Measurements from ENCODE around the gene SRSF7. TPM values are rescaled to one million over a fixed set of nuclear protein-coding genes. Genes with fewer than 3 reads are reported as not detected.
"Not testable (repeated sequence)": the region's sequence is repeated elsewhere in the genome, so short reads cannot be mapped to it uniquely, and the experiment has no call there.

The SRSF7 gene
- total and polyA plus RNA-seq, 9 of the 15 experiments (the other 6 are each of a cell fraction or from before 2014, with no cell fraction given), result 219 to 726 (median 375) TPM

DNA sequence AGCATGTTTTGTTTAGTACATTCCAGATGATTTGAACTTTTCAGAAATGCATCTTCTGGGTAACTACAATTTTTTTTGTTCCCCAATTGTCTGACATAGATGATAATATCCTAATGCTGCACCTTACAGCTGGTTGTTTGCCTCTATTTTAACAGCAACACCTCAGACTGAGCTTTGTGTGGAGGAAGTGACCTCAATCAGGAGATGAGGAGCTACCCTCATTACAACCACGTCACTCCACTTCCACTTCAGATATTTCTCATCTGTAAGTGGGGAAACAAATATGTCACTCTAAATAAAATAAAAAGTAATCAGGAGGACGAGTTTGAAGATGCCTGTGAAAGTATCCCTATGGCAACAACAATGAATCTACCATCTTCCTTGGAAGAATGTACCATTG lies 12.1 kb upstream of the SRSF7 start:
- WGBS (ENCODE audit: insufficient coverage, low coverage, missing lambda C conversion rate), result 26% methylated on average over 2 of the region's 2 CpGs
- H3K36me3 ChIP-seq (ENCODE audit: control insufficient read depth, insufficient read depth, low read length), result no peaks in the 10 kb centered on the region
- ATAC-seq (no peak), DNase-seq (ENCODE audit: extremely low read depth in 1 of 4, low spot score in 3 of 4) (no peak), FAIRE-seq (no peak)
- H3K9me3 ChIP-seq (replicated peaks; ENCODE audit: control insufficient read depth, insufficient read depth, low read depth, low read length), result no peaks in the 10 kb centered on the region
- no peak overlapping the region for H3K27ac ChIP-seq (ENCODE audit: extremely low read depth, low read depth, low read length)
- no peaks in the 10 kb centered on the region; a peak in 1 of 5 replicates for H3K4me1 ChIP-seq (replicated peaks in 1 of 2; ENCODE audit: control insufficient read depth in 2 of 2, insufficient read depth in 2 of 2, low read length in 2 of 2)
- H3K4me3 ChIP-seq, result no peak overlapping the region
- H3K79me2 ChIP-seq (ENCODE audit: control insufficient read depth, insufficient read depth, low read length), result no peaks in the 10 kb centered on the region
- no peak overlapping the region for H2AFZ ChIP-seq (ENCODE audit: low read depth, low read length)
- H3K9ac ChIP-seq (ENCODE audit: insufficient read depth in 1 of 2, low read depth in 2 of 2, low read length in 2 of 2), result no peak overlapping the region
- intact Hi-C loops (cut with micrococcal nuclease), result no loop called here
- BruUV-seq (replicated peaks), result no TSS peak
- H3K4me2 ChIP-seq (ENCODE audit: insufficient read depth, low read length), result no peak overlapping the region
- TF ChIP-seq HLTF (IDR thresholded peaks at IDR 0.05), result no peak
- TF ChIP-seq NCOA6 (IDR thresholded peaks at IDR 0.05), result no peak
- no peak for TF ChIP-seq CBX1 (IDR thresholded peaks at IDR 0.05; ENCODE audit: low read depth)
- no peak for TF ChIP-seq FOS (IDR thresholded peaks at IDR 0.05; ENCODE audit: extremely low read depth, insufficient read length)
- TF ChIP-seq, protein P1, sequence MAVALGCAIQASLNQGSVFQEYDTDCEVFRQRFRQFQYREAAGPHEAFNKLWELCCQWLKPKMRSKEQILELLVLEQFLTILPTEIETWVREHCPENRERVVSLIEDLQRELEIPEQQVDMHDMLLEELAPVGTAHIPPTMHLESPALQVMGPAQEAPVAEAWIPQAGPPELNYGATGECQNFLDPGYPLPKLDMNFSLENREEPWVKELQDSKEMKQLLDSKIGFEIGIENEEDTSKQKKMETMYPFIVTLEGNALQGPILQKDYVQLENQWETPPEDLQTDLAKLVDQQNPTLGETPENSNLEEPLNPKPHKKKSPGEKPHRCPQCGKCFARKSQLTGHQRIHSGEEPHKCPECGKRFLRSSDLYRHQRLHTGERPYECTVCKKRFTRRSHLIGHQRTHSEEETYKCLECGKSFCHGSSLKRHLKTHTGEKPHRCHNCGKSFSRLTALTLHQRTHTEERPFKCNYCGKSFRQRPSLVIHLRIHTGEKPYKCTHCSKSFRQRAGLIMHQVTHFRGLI (CRISPR knock-in tag; IDR thresholded peaks at IDR 0.05), result no peak
- no peak for TF ChIP-seq POLR2H (tag; IDR thresholded peaks at IDR 0.05; ENCODE audit: low read depth)
- TF ChIP-seq ZNF140 (CRISPR knock-in tag; IDR thresholded peaks at IDR 0.05), result no peak
- TF ChIP-seq, protein P2, sequence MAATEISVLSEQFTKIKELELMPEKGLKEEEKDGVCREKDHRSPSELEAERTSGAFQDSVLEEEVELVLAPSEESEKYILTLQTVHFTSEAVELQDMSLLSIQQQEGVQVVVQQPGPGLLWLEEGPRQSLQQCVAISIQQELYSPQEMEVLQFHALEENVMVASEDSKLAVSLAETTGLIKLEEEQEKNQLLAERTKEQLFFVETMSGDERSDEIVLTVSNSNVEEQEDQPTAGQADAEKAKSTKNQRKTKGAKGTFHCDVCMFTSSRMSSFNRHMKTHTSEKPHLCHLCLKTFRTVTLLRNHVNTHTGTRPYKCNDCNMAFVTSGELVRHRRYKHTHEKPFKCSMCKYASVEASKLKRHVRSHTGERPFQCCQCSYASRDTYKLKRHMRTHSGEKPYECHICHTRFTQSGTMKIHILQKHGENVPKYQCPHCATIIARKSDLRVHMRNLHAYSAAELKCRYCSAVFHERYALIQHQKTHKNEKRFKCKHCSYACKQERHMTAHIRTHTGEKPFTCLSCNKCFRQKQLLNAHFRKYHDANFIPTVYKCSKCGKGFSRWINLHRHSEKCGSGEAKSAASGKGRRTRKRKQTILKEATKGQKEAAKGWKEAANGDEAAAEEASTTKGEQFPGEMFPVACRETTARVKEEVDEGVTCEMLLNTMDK (IDR thresholded peaks at IDR 0.05; ENCODE audit: borderline replicate concordance, insufficient read depth, low read depth, low read length, poor library complexity, severe bottlenecking), result no peak
- in situ Hi-C loops (cut with MboI), result no loop called here
- H3K9me1 ChIP-seq (ENCODE audit: control insufficient read depth, insufficient read depth, low read length), result no peaks in the 10 kb centered on the region
- H4K20me1 ChIP-seq (replicated peaks; ENCODE audit: control insufficient read depth, insufficient read depth, low read length), result no peaks in the 10 kb centered on the region
- H3K27me3 ChIP-seq (ENCODE audit: control insufficient read depth in 2 of 2, insufficient read depth in 2 of 2, low read length in 2 of 2), result no peaks in the 10 kb centered on the region
- CTCF ChIA-PET (ENCODE audit: low intra/inter-chr PET ratio), result no interaction called here
- POLR2A ChIA-PET, result interaction anchor here (9.0 kb wide), 1 partner anchor 11 kb away, joined by 107 read pairs; the partner anchor contains the start of gene SRSF7

DNA sequence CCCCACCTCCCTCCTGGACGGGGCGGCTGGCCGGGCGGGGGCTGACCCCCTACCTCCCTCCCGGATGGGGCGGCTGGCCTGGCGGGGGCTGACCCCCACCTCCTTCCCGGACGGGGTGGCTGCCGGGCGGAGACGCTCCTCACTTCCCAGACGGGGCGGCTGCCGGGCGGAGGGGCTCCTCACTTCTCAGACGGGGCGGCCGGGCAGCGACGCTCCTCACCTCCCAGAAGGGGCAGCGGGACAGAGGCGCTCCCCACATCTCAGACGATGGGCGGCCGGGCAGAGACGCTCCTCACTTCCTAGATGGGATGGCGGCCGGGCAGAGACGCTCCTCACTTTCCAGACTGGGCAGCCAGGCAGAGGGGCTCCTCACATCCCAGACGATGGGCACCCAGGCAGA lies 4.7 kb upstream of the SRSF7 start:
- not testable (repeated sequence) for H2AFZ ChIP-seq (ENCODE audit: low read depth, low read length); BruUV-seq (replicated peaks)

More for the DNA sequence above, 4.7 kb upstream of the SRSF7 start:
- FAIRE-seq; H3K27ac ChIP-seq (ENCODE audit: extremely low read depth, low read depth, low read length); H3K9ac ChIP-seq (ENCODE audit: insufficient read depth in 1 of 2, low read depth in 2 of 2, low read length in 2 of 2); H3K4me1 ChIP-seq (replicated peaks in 1 of 2; ENCODE audit: control insufficient read depth in 2 of 2, insufficient read depth in 2 of 2, low read length in 2 of 2); H3K9me3 ChIP-seq (replicated peaks; ENCODE audit: control insufficient read depth, insufficient read depth, low read depth, low read length); in situ Hi-C loops (cut with MboI); POLR2A ChIA-PET; H4K20me1 ChIP-seq (replicated peaks; ENCODE audit: control insufficient read depth, insufficient read depth, low read length); DNase-seq (ENCODE audit: extremely low read depth in 1 of 4, low spot score in 3 of 4); intact Hi-C loops (cut with micrococcal nuclease); H3K36me3 ChIP-seq (ENCODE audit: control insufficient read depth, insufficient read depth, low read length); H3K27me3 ChIP-seq (ENCODE audit: control insufficient read depth in 2 of 2, insufficient read depth in 2 of 2, low read length in 2 of 2); ATAC-seq; CTCF ChIA-PET (ENCODE audit: low intra/inter-chr PET ratio); H3K4me3 ChIP-seq; H3K4me2 ChIP-seq (ENCODE audit: insufficient read depth, low read length); H3K9me1 ChIP-seq (ENCODE audit: control insufficient read depth, insufficient read depth, low read length); H3K79me2 ChIP-seq (ENCODE audit: control insufficient read depth, insufficient read depth, low read length): not testable (repeated sequence)
- 66% methylated on average over 2 of the region's 31 CpGs for WGBS (ENCODE audit: insufficient coverage, low coverage, missing lambda C conversion rate)

All from K562 (cell line).